HCT116 (cell line): ENCODE measurements around the gene XYLT1.

Source experiments
- CTCF ChIP-seq, 3 experiments: fragments of 200-600 bp in 1 of 3; sonication (generic) in 1 of 3; IDR thresholded peaks in 2 of 3; conservative IDR thresholded peaks in 1 of 3; 2 replicates each; pipeline ENCODE4 v1.5.1; 2012 to 2017; ENCODE audit warnings: low read depth in 2 of 3, low read length in 2 of 3, antibody characterized with exemption in 1 of 3, borderline replicate concordance in 1 of 3, control low read depth in 1 of 3, mild to moderate bottlenecking in 1 of 3, mixed read lengths in 1 of 3, mixed run types in 1 of 3, moderate library complexity in 1 of 3; ENCODE audit not compliant: insufficient read depth in 1 of 3
- EGR1 ChIP-seq: IDR thresholded peaks from 2 replicates; pipeline ENCODE4 v1.6.1; 2012; ENCODE audit warnings: low read depth
- EZH2 ChIP-seq: fragments of 200-600 bp; sonication (generic); IDR thresholded peaks from 2 replicates; pipeline ENCODE4 v1.6.1; 2017; ENCODE audit warnings: antibody characterized with exemption, mixed run types
- JUND ChIP-seq: IDR thresholded peaks from 2 replicates; pipeline ENCODE4 v1.6.1; 2012
- MAX ChIP-seq: IDR thresholded peaks from 2 replicates; pipeline ENCODE4 v1.6.1; 2012
- POLR2A ChIP-seq: IDR thresholded peaks from 2 replicates; pipeline ENCODE4 v1.7.0; 2011; ENCODE audit warnings: borderline replicate concordance; ENCODE audit not compliant: insufficient read depth, insufficient read length; ENCODE audit errors: extremely low read depth
- POLR2AphosphoS5 ChIP-seq: IDR thresholded peaks from 2 replicates; pipeline ENCODE4 v1.6.1; 2011; ENCODE audit warnings: mild to moderate bottlenecking, low read depth, low read length, moderate library complexity
- TCF7L2 ChIP-seq: IDR thresholded peaks from 2 replicates; pipeline ENCODE4 v1.7.0; 2011; ENCODE audit warnings: borderline replicate concordance, inconsistent platforms; ENCODE audit not compliant: insufficient read depth, insufficient read length; ENCODE audit errors: extremely low read depth
- TF ChIP-seq, protein P1 (sequence below): IDR thresholded peaks from 2 replicates; pipeline ENCODE4 v1.6.1; 2012

- TF ChIP-seq CTCF (IDR thresholded peaks at IDR 0.05 in 2 of 3, conservative IDR thresholded peaks at IDR 0.05 in 1 of 3; ENCODE audit: borderline replicate concordance in 1 of 3, insufficient read depth in 1 of 3, low read depth in 2 of 3, low read length in 2 of 3), result no peak
- TF ChIP-seq, protein P1, sequence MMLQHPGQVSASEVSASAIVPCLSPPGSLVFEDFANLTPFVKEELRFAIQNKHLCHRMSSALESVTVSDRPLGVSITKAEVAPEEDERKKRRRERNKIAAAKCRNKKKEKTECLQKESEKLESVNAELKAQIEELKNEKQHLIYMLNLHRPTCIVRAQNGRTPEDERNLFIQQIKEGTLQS, result no peak
- no peak for TF ChIP-seq POLR2AphosphoS5
- no peak for TF ChIP-seq MAX
- TF ChIP-seq TCF7L2, result no peak
- no peak for TF ChIP-seq EGR1
- no peak for TF ChIP-seq EZH2
- TF ChIP-seq JUND, result no peak
- TF ChIP-seq POLR2A, result no peak
Observed at GRCh38 chr16:17298238-17298637, 172.5 kb downstream of the XYLT1 start.
